ENCODE data around the gene APBA3. TPM values are rescaled to one million over a fixed set of nuclear protein-coding genes. Genes with fewer than 3 reads are reported as not detected.

Gene APBA3
- total and polyA plus RNA-seq, 9 of the 15 experiments (the other 6 are each of a cell fraction or from before 2014, with no cell fraction given) = 0.10 to 29.5 (median 11.5) TPM

DNA sequence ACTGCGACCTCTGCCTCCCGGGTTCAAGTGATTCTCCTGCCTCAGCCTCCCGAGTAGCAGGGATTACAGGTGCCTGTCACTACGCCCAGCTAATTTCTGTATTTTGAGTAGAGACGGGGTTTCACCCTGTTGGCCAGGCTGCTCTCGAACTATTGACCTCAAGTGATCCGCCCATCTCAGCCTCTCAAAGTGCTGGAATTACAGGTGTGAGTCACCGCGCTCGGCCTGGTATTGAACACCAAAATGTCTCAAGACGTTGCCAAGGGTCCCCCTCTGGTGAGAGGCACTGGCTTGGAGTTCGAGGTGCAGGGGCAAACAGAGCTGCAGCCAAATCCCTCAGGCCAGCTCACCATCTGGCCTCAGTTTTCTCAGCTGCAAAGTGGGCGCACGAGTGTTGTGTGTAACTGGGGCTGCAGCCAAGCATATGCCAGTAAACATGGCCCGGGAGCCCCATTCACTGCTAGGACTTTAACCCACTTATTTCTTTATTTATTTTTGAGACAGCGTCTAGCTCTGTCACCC is 45.3 kb downstream of the APBA3 start (continued):
- TF ChIP-seq ZNF518B (CRISPR knock-in tag; IDR thresholded peaks at IDR 0.05) (no peak), ELF2 (CRISPR knock-in tag; IDR thresholded peaks at IDR 0.05) (no peak), RBM22 (IDR thresholded peaks at IDR 0.05; ENCODE audit: low read depth, low read length, poor library complexity, severe bottlenecking) (no peak), KLF13 (tag; IDR thresholded peaks at IDR 0.05; ENCODE audit: borderline replicate concordance, low read depth) (no peak), IRF9 (tag; IDR thresholded peaks at IDR 0.05) (no peak), ETV1 (tag; conservative IDR thresholded peaks at IDR 0.05; ENCODE audit: low read depth) (no peak), FOXJ2 (tag; IDR thresholded peaks at IDR 0.05) (no peak), ADNP (tag; IDR thresholded peaks at IDR 0.05) (peak; percentile 50; the same call in 1 of the 2 replicates), BACH1 (tag; IDR thresholded peaks at IDR 0.05) (no peak), CAMTA2 (CRISPR knock-in tag; conservative IDR thresholded peaks at IDR 0.05) (no peak), FIP1L1 (IDR thresholded peaks at IDR 0.05; ENCODE audit: low read depth, low read length, poor library complexity, severe bottlenecking) (no peak), ZBTB17 (CRISPR knock-in tag; IDR thresholded peaks at IDR 0.05) (no peak), IFI16 (CRISPR knock-in tag; IDR thresholded peaks at IDR 0.05) (no peak), GATA2 (CRISPR knock-in tag; IDR thresholded peaks at IDR 0.05) (no peak), NKRF (IDR thresholded peaks at IDR 0.05; ENCODE audit: borderline replicate concordance) (no peak)
- TF ChIP-seq, protein P1, sequence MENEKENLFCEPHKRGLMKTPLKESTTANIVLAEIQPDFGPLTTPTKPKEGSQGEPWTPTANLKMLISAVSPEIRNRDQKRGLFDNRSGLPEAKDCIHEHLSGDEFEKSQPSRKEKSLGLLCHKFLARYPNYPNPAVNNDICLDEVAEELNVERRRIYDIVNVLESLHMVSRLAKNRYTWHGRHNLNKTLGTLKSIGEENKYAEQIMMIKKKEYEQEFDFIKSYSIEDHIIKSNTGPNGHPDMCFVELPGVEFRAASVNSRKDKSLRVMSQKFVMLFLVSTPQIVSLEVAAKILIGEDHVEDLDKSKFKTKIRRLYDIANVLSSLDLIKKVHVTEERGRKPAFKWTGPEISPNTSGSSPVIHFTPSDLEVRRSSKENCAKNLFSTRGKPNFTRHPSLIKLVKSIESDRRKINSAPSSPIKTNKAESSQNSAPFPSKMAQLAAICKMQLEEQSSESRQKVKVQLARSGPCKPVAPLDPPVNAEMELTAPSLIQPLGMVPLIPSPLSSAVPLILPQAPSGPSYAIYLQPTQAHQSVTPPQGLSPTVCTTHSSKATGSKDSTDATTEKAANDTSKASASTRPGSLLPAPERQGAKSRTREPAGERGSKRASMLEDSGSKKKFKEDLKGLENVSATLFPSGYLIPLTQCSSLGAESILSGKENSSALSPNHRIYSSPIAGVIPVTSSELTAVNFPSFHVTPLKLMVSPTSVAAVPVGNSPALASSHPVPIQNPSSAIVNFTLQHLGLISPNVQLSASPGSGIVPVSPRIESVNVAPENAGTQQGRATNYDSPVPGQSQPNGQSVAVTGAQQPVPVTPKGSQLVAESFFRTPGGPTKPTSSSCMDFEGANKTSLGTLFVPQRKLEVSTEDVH (IDR thresholded peaks at IDR 0.05; ENCODE audit: low read depth, partially characterized antibody) = no peak
- TF ChIP-seq, protein P2, sequence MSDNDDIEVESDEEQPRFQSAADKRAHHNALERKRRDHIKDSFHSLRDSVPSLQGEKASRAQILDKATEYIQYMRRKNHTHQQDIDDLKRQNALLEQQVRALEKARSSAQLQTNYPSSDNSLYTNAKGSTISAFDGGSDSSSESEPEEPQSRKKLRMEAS (CRISPR knock-in tag; IDR thresholded peaks at IDR 0.05) = no peak
